Hepatocyte (in vitro differentiated cells): Measurements from ENCODE around the gene ITGB3. TPM values are rescaled to one million over a fixed set of nuclear protein-coding genes. Genes with fewer than 3 reads are reported as not detected.

Experiments
- DNase-seq: peaks from one replicate; pipeline ENCODE4 v3.0.0-alpha.2; 2016; ENCODE audit warnings: low spot score
- H2AFZ ChIP-seq: fragments of 200-600 bp; sonication (generic); 2 replicates; pipeline ENCODE4 v1.6.0; 2016; ENCODE audit warnings: antibody characterized with exemption, mild to moderate bottlenecking
- H3K27ac ChIP-seq: fragments of 200-600 bp; sonication (generic); 2 replicates; pipeline ENCODE4 v1.5.1; 2016; ENCODE audit warnings: mild to moderate bottlenecking
- H3K27me3 ChIP-seq: fragments of 200-600 bp; sonication (generic); 2 replicates; pipeline ENCODE4 v1.6.1; 2016
- H3K36me3 ChIP-seq: fragments of 200-600 bp; sonication (generic); replicated peaks from 2 replicates; pipeline ENCODE4 v1.5.1; 2016; ENCODE audit warnings: low read depth; ENCODE audit not compliant: insufficient read depth
- H3K4me1 ChIP-seq: fragments of 200-600 bp; sonication (generic); 2 replicates; pipeline ENCODE4 v1.5.1; 2016; ENCODE audit warnings: mild to moderate bottlenecking, moderate library complexity; ENCODE audit not compliant: insufficient read depth
- H3K4me2 ChIP-seq: fragments of 200-600 bp; sonication (generic); 2 replicates; pipeline ENCODE4 v1.6.0; 2016
- H3K4me3 ChIP-seq: fragments of 200-600 bp; sonication (generic); 2 replicates; pipeline ENCODE4 v1.5.1; 2016; ENCODE audit warnings: mild to moderate bottlenecking
- H3K79me2 ChIP-seq: fragments of 200-600 bp; sonication (generic); 2 replicates; pipeline ENCODE4 v1.6.0; 2017; ENCODE audit warnings: mild to moderate bottlenecking
- H3K9me2 ChIP-seq: fragments of 200-600 bp; sonication (generic); replicated peaks from 2 replicates; pipeline ENCODE4 v1.6.0; 2017; ENCODE audit warnings: mild to moderate bottlenecking; ENCODE audit not compliant: insufficient read depth
- H3K9me3 ChIP-seq: fragments of 200-600 bp; sonication (generic); 2 replicates; pipeline ENCODE4 v1.5.1; 2016; ENCODE audit warnings: low read depth, mild to moderate bottlenecking
- H4K20me1 ChIP-seq: fragments of 200-600 bp; sonication (generic); 2 replicates; pipeline ENCODE4 v1.6.0; 2016; ENCODE audit warnings: mild to moderate bottlenecking; ENCODE audit not compliant: insufficient read depth, poor library complexity, severe bottlenecking
- EZH2 ChIP-seq: fragments of 200-600 bp; sonication (generic); IDR thresholded peaks from 2 replicates; pipeline ENCODE4 v1.6.1; 2016; ENCODE audit warnings: antibody characterized with exemption, mild to moderate bottlenecking, borderline replicate concordance
- EZH2phosphoT487 ChIP-seq: fragments of 200-600 bp; sonication (generic); IDR thresholded peaks from one replicate; pipeline ENCODE4 v1.6.1; 2018; ENCODE audit warnings: antibody characterized with exemption, mild to moderate bottlenecking, low read depth, moderate library complexity; ENCODE audit not compliant: unreplicated experiment, severe bottlenecking
- WGBS: methylation state at CpG from one replicate; pipeline ENCODE4 v1.1.6; 2016; ENCODE audit warnings: low lambda C conversion rate; ENCODE audit errors: missing lambda C conversion rate; 5-methylcytosine and 5-hydroxymethylcytosine counted together
- polyA plus RNA-seq: library from polyadenylated mRNA; unstranded; fragments of >200 nt; fragmentation: Nextera tagmentation; extraction: Ambion mirVana; gene quantifications from 2 replicates; pipeline ENCODE4 v1.2.1, GENCODE V29; 2016
- total RNA-seq: library from RNA; depleted of rRNA; stranded (reverse); fragments of >200 nt; gene quantifications from 2 replicates; pipeline ENCODE4 v1.2.3, GENCODE V29; 2014
- TF ChIP-seq, protein P1 (sequence below): fragments of 200-600 bp; sonication (generic); IDR thresholded peaks from 2 replicates; pipeline ENCODE4 v1.5.1; 2016; ENCODE audit warnings: antibody characterized with exemption, mild to moderate bottlenecking; ENCODE audit not compliant: poor library complexity

ITGB3 gene
- total and polyA plus RNA-seq, 2 experiments from 2014 or later, result 0.66 to 1.4 TPM

DNA sequence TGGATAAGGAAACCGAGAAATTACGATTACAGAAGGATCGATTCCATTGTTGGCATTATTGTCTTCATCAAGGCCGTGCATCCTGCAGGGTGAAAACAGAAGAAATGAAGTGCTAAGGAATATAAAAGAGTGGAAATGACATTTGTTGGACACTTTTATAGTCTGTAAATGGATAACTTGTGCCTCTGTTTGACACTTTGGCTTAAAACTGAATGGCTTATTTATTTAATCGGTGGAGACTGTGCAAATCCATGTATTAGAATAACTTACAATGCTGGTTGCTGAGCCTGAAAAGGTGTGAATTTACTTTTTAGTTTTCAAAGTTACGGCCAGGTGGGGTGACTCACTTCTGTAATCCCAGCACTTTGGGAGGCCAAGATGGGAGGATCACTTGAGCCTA is 31.4 kb downstream of the ITGB3 start:
- 90% methylated on average over 6 of the region's 6 CpGs for WGBS
- H3K36me3 ChIP-seq, result no peaks in the 10 kb centered on the region
- H4K20me1 ChIP-seq, result no peaks in the 10 kb centered on the region
- no peak overlapping the region for H3K4me2 ChIP-seq
- no peak for DNase-seq
- H3K9me3 ChIP-seq, result no peaks in the 10 kb centered on the region
- H3K27me3 ChIP-seq, result no peaks in the 10 kb centered on the region
- H3K4me3 ChIP-seq, result no peak overlapping the region
- no peak overlapping the region for H2AFZ ChIP-seq
- no peak overlapping the region for H3K27ac ChIP-seq
- no peaks in the 10 kb centered on the region for H3K9me2 ChIP-seq
- no peaks in the 10 kb centered on the region for H3K79me2 ChIP-seq
- H3K4me1 ChIP-seq, result no peaks in the 10 kb centered on the region
- no peak for TF ChIP-seq EZH2
- no peak for TF ChIP-seq EZH2phosphoT487
- TF ChIP-seq, protein P1, sequence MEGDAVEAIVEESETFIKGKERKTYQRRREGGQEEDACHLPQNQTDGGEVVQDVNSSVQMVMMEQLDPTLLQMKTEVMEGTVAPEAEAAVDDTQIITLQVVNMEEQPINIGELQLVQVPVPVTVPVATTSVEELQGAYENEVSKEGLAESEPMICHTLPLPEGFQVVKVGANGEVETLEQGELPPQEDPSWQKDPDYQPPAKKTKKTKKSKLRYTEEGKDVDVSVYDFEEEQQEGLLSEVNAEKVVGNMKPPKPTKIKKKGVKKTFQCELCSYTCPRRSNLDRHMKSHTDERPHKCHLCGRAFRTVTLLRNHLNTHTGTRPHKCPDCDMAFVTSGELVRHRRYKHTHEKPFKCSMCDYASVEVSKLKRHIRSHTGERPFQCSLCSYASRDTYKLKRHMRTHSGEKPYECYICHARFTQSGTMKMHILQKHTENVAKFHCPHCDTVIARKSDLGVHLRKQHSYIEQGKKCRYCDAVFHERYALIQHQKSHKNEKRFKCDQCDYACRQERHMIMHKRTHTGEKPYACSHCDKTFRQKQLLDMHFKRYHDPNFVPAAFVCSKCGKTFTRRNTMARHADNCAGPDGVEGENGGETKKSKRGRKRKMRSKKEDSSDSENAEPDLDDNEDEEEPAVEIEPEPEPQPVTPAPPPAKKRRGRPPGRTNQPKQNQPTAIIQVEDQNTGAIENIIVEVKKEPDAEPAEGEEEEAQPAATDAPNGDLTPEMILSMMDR, result no peak

DNA sequence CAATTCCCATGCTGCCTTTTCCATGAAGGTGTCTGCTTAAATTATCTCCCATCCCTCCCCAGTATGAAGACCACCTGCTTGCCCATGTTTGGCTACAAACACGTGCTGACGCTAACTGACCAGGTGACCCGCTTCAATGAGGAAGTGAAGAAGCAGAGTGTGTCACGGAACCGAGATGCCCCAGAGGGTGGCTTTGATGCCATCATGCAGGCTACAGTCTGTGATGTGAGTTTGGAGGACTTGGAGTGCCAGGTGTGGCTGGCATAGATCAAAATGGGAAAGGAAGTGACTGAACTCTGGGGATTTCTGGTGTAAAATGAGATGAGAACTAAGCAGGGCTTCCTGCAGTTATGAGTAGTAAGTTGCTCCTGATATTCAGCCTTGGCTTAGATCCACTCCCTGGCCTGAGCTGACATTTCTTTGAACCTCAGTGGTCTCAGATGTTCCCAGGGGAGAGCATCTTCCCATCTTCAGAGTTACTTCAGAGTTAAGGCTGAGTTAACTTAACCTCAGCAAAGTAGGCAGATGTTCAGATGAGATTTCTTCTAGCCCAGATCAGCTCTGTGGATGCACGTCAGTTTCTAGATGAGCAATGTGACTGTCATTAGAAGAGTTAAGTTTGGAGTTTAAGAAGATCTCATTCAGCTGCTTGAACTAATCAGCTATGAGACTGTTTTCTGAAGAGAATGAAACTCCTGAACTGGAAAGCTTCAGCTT is 32.7 kb downstream of the ITGB3 start:
- no peaks in the 10 kb centered on the region for H4K20me1 ChIP-seq
- H3K36me3 ChIP-seq, result no peaks in the 10 kb centered on the region
- no peak overlapping the region for H3K4me2 ChIP-seq
- H3K4me1 ChIP-seq, result no peaks in the 10 kb centered on the region
- 93% methylated on average over 6 of the region's 6 CpGs for whole genome bisulfite sequencing
- no peak overlapping the region for H3K4me3 ChIP-seq
- no peaks in the 10 kb centered on the region for H3K9me3 ChIP-seq
- no peak overlapping the region for H2AFZ ChIP-seq
- DNase-seq, result no peak
- no peaks in the 10 kb centered on the region for H3K79me2 ChIP-seq
- H3K9me2 ChIP-seq, result no peaks in the 10 kb centered on the region
- no peaks in the 10 kb centered on the region for H3K27me3 ChIP-seq
- H3K27ac ChIP-seq, result no peak overlapping the region
- TF ChIP-seq, protein P1, result no peak
- TF ChIP-seq EZH2, result no peak
- TF ChIP-seq EZH2phosphoT487, result no peak

DNA sequence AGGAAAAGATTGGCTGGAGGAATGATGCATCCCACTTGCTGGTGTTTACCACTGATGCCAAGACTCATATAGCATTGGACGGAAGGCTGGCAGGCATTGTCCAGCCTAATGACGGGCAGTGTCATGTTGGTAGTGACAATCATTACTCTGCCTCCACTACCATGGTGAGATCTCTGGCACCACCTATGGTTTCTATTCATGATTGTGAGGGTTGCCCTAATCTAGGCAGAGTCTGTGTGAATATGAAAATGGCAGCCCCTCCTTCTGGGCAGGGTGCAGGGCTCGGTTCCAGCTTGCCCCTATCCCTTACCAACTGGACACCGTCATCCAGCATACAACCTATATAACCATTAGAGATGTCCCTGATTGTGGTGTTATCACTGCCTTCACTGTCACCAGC is 33.4 kb downstream of the ITGB3 start:
- Histone ChIP-seq H3K27me3 (no peaks in the 10 kb centered on the region), H3K4me1 (no peaks in the 10 kb centered on the region), H2AFZ (no peak overlapping the region), H3K79me2 (no peaks in the 10 kb centered on the region), H3K9me2 (no peaks in the 10 kb centered on the region), H3K36me3 (no peaks in the 10 kb centered on the region), H3K27ac (no peak overlapping the region), H3K4me2 (no peak overlapping the region), H4K20me1 (no peaks in the 10 kb centered on the region), H3K9me3 (no peaks in the 10 kb centered on the region), H3K4me3 (no peak overlapping the region)
- TF ChIP-seq, protein P1, result no peak
- TF ChIP-seq EZH2phosphoT487 (no peak), EZH2 (no peak)
- no peak for DNase-seq
- WGBS, result 95% methylated on average over 4 of the region's 4 CpGs
